AG09319 (cell line): ENCODE data around the gene AGRP.

Experiments used
- DNase-seq: peaks from one replicate; pipeline ENCODE4 v3.0.0-alpha.2; 2010; ENCODE audit warnings: low read depth; ENCODE audit errors: extremely low read depth
- TF ChIP-seq, protein P1 (sequence below): IDR thresholded peaks from 2 replicates; pipeline ENCODE4 v1.5.1; 2011; ENCODE audit warnings: low read depth, mild to moderate bottlenecking, inconsistent platforms, low read length, moderate library complexity

Gene AGRP, protein sequence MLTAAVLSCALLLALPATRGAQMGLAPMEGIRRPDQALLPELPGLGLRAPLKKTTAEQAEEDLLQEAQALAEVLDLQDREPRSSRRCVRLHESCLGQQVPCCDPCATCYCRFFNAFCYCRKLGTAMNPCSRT

DNA sequence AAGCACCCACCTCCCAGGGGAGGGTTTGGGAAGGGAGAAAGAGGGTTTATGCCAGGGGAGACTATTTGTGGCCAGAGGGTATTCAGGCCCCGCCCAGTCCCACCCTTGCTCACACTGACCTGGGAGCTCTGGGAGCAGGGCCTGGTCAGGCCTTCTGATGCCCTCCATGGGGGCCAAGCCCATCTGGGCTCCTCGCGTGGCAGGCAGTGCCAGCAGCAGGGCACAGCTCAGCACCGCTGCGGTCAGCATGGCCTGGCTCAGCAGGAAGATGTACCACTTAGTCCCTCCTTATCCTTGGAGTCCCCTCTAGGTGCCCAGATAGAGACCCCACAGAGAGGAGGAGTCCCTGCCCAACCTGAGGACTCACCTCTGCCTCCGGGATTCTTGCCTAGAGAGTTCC is at the start of gene AGRP:
Gene AGRP, minus strand, starts transcription at position 398 of the 400 bp plus-strand sequence. Its CDS starts 149 bp downstream, at position 249.
- TF ChIP-seq, protein P1, sequence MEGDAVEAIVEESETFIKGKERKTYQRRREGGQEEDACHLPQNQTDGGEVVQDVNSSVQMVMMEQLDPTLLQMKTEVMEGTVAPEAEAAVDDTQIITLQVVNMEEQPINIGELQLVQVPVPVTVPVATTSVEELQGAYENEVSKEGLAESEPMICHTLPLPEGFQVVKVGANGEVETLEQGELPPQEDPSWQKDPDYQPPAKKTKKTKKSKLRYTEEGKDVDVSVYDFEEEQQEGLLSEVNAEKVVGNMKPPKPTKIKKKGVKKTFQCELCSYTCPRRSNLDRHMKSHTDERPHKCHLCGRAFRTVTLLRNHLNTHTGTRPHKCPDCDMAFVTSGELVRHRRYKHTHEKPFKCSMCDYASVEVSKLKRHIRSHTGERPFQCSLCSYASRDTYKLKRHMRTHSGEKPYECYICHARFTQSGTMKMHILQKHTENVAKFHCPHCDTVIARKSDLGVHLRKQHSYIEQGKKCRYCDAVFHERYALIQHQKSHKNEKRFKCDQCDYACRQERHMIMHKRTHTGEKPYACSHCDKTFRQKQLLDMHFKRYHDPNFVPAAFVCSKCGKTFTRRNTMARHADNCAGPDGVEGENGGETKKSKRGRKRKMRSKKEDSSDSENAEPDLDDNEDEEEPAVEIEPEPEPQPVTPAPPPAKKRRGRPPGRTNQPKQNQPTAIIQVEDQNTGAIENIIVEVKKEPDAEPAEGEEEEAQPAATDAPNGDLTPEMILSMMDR, result no peak
- DNase-seq, result no peak

DNA sequence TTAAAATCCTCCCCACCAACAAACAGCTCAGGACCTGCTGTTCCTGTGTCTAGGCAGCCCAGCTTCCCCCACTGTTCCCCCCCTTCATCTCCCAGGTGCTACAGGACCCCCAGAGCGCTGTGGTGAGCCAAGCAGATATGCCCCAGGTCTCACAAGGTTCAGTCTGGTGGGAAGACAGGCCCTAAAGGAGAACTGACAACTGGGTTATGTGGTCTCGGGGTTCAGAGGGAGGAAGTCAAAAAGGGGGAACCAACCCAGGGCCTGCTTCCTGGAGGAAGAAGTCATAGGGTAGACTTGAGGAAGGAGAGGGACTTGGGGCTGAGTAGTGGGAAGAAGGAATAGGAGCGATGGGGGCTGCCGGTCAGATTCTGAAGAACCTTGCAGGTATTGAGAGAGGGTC is 47.9 kb upstream of the AGRP start:
- DNase-seq, result no peak
- TF ChIP-seq, protein P1, result no peak

DNA sequence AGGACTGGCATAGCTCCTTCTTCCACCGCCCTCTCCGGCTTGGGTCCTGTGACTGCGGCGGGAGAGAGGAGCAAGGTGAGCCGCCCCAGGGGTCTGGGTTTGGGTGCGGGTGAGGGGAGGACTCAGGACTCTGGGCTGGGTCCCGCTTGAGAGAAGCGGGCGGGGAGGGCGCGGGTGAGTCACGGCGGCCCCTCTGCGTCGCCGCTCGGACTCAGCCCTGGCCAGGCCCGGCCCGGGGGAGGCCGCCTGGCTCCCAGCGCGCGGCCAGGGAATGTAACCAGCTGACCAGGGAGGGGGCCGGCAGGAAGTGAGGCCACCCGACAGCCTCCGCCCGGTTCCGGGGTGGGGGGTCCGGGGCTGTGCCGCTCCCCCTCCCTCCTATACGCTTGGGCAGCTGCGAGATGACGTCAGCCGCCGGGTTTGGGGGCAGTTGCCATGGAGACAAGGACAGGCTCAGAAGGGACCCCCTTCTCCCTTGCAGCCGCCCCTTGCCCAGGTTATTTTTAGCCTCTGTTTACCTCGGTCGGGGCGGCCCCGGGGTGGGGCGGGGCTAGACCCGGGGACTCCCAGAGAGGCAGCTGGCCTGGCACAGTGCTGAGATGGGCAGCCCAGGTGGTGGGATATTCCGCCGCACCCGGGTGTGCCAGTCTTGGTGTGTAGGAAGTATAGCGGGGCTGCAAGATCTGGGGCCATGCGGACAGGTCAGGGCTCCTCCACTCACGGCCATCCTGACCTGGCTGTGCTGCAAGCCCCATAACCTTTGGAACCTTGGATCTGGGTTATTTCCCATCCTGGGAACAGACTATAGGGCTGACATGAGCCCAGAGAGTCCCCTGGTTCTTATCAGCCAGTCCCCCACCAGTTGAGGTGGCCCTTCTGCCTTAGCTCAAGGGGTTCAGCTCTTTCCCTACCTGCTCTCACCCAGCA is 46.9 kb upstream of the AGRP start:
- no peak for DNase-seq
- TF ChIP-seq, protein P1, result no peak

DNA sequence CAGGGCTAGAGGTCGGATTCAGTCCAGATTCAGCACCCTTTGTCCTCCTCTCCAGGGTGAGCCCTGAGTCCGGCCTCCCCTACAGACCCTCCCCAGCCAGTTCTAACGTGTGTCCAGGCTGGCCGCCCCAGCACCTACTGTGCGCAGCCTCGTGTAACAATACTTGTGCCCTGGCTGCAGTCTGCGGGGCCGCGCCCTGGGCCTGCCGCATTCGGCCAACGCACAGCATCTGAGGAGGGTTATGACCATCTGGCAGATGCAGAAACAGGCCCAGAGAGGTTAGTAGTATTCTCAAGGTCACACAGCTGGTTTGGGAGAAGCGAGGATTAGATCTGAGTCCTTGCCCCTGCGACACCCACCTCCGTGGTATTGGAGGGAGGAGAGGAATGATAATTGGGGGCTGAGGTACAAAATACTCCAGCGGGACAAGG is 46.2 kb upstream of the AGRP start:
- TF ChIP-seq, protein P1, result no peak
- no peak for DNase-seq

DNA sequence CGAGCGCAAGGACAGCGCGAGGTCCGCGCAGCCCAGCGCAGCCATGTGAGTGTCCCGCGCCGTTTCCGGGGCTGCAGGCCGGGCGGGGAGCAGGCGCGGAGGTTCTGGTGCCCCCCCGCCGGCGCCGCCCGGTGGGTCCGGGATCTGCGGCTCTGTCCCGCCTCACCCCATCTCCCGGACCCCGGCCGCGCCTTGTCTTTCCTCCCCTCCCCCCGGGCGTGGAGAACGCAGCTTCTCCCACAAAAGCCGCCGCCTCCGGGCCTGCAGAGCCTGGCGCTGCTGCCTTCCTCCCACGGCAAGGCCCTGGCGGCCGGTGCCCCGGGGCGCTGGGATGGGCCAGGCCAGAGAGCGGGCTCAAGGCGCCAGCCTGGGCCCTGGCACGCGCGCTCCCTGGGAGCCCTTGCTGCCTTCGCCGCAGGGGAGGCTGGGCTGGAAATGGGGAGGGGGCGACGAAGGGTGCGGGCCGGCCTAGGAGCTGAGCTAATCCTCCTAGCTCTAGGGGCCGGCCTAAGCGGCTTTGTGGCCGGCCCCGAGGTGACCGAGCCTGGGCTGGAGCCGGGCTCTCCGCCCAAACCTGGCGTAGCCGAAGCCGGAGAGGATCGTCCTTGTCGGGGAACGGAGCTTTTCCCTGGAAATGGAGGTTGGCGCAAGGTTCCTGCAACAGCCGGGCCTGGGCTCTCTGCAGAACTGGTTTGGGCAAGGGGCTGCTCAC is 45.7 kb upstream of the AGRP start:
- DNase-seq, result no peak
- TF ChIP-seq, protein P1, result no peak

DNA sequence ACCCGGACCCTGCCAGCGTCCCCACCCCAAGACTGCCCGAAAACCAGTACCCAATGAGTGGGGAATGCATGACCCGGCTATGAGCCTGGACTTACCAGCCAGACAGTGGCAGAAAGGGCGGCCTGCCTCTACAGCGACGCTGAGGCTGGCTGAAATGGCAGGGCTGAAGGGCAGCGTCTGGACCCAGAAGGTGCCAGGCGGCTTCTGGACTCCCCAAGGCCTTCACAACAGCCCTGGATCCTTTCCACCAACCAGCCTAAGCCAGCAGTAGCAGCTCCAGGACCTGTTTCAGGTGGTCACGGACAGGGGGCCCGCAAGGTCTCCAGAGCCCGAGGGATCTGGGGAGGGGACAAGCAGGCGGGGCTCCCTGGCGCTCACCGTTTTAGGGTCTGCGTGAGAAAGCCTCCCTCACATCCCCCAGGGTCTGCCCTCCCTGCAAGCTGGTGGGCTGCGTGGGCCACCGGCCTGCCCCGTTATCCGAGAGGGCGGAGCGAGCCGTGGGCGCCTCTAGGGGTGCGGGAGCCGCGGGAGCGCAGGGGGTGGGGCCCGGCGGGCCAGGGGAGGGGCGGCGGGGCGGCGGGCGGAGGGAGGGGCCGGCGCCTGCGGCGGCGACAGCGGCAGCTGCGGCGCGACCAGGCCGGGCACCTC is 45.0 kb upstream of the AGRP start, which contains the start of gene RIPOR1:
Gene RIPOR1, plus strand, starts transcription at position 608 of the 648 bp plus-strand sequence. CDS start 9,618 bp downstream, outside the sequence.
- no peak for DNase-seq
- TF ChIP-seq, protein P1, result no peak
